PFSK-1 (cell line): ENCODE measurements around the gene ANGPT4.

Source experiments
- FOXP2 ChIP-seq: optimal IDR thresholded peaks from 2 replicates; pipeline ENCODE3; 2011; ENCODE audit warnings: borderline replicate concordance, control low read depth, inconsistent platforms; ENCODE audit not compliant: insufficient read depth; ENCODE audit errors: extremely low read length, extremely low read depth
- POLR2AphosphoS5 ChIP-seq: IDR thresholded peaks from 2 replicates; pipeline ENCODE4 v1.6.1; 2012; ENCODE audit warnings: low read depth, mild to moderate bottlenecking, control low read depth, low read length, moderate library complexity
- SIN3A ChIP-seq: IDR thresholded peaks from 2 replicates; pipeline ENCODE4 v1.6.1; 2012; ENCODE audit warnings: mild to moderate bottlenecking, low read length, moderate library complexity, borderline replicate concordance; ENCODE audit not compliant: insufficient read depth
- TAF1 ChIP-seq: IDR thresholded peaks from 2 replicates; pipeline ENCODE4 v1.6.1; 2012; ENCODE audit warnings: low read length, control low read depth, borderline replicate concordance; ENCODE audit not compliant: insufficient read depth
- TF ChIP-seq, protein P1 (sequence below), 2 experiments: IDR thresholded peaks; 2 replicates each; pipeline versions ENCODE4 v1.6.1 to v1.8.0; 2011 to 2012; ENCODE audit warnings: low read depth in 2 of 2, low read length in 2 of 2, control low read depth in 1 of 2, inconsistent platforms in 1 of 2, mild to moderate bottlenecking in 1 of 2, moderate library complexity in 1 of 2; ENCODE audit not compliant: insufficient read depth in 1 of 2

DNA sequence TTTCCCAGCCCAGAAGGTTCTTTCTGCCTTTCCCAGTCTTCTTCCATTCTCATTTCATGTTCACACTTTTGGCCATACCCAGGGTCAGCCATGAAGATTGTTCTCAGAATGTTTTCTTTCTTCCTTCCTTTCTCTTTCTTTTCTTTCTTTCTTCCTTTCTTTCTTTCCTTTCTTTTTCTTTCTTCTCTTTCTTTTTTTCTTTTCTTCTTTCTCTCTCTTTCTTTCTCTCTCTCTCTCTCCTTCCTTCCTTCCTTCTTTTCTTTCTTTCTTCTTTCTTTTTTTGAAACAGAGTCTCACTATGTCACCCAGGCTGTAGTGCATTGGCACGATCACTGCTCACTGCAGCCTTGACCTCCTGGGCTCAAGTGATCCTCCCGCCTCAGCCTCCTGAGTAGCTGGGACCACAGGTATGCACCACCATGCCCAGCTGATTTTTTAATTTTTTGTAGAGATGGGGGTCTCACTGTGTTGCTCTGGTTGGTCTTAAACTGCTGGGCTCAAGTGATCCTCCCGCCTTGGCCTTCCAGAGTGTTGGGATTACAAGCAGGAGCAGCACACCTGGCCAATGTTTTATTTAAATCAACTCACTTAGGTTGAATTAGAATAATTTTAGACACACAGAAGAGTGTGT is 95.7 kb downstream of the ANGPT4 start:
- TF ChIP-seq, protein P1, sequence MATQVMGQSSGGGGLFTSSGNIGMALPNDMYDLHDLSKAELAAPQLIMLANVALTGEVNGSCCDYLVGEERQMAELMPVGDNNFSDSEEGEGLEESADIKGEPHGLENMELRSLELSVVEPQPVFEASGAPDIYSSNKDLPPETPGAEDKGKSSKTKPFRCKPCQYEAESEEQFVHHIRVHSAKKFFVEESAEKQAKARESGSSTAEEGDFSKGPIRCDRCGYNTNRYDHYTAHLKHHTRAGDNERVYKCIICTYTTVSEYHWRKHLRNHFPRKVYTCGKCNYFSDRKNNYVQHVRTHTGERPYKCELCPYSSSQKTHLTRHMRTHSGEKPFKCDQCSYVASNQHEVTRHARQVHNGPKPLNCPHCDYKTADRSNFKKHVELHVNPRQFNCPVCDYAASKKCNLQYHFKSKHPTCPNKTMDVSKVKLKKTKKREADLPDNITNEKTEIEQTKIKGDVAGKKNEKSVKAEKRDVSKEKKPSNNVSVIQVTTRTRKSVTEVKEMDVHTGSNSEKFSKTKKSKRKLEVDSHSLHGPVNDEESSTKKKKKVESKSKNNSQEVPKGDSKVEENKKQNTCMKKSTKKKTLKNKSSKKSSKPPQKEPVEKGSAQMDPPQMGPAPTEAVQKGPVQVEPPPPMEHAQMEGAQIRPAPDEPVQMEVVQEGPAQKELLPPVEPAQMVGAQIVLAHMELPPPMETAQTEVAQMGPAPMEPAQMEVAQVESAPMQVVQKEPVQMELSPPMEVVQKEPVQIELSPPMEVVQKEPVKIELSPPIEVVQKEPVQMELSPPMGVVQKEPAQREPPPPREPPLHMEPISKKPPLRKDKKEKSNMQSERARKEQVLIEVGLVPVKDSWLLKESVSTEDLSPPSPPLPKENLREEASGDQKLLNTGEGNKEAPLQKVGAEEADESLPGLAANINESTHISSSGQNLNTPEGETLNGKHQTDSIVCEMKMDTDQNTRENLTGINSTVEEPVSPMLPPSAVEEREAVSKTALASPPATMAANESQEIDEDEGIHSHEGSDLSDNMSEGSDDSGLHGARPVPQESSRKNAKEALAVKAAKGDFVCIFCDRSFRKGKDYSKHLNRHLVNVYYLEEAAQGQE (IDR thresholded peaks at IDR 0.05; ENCODE audit: insufficient read depth in 1 of 2, low read depth in 2 of 2, low read length in 2 of 2) = no peak
- TF ChIP-seq TAF1 (no peak), SIN3A (no peak), POLR2AphosphoS5 (no peak), FOXP2 (no peak)
